ENCODE data around the gene HELQ. TPM values are rescaled to one million over a fixed set of nuclear protein-coding genes. Genes with fewer than 3 reads are reported as not detected.

HELQ gene
- total RNA-seq, 1 donor from 2014 or later = 18.3 TPM

GRCh38 chr4:83486457-83487129, 31.0 kb upstream of the HELQ start:
- H3K4me3 ChIP-seq (ENCODE audit: low read length in 3 of 3) = no peak overlapping the region
- H3K9ac ChIP-seq (ENCODE audit: low read depth in 1 of 3, low read length in 3 of 3) = no peak overlapping the region
- peaks cover 5 to 14% (median 6%) of the 10 kb centered on the region in 3 donors for H3K4me1 ChIP-seq (ENCODE audit: control insufficient read depth in 3 of 3, insufficient read depth in 3 of 3, low read length in 3 of 3)
- H3K27ac ChIP-seq (ENCODE audit: low read depth, low read length) = no peak overlapping the region
- H3K27me3 ChIP-seq (ENCODE audit: control insufficient read depth in 3 of 3, insufficient read depth in 3 of 3, low read length in 3 of 3) = no peaks in the 10 kb centered on the region
- H3K9me3 ChIP-seq (ENCODE audit: control insufficient read depth in 3 of 3, low read length in 3 of 3) = no peaks in the 10 kb centered on the region
- peaks cover 0 to 5% (median 0%) of the 10 kb centered on the region in 3 donors for H3K36me3 ChIP-seq (ENCODE audit: control insufficient read depth in 3 of 3, insufficient read depth in 3 of 3, low read length in 3 of 3)

DNA sequence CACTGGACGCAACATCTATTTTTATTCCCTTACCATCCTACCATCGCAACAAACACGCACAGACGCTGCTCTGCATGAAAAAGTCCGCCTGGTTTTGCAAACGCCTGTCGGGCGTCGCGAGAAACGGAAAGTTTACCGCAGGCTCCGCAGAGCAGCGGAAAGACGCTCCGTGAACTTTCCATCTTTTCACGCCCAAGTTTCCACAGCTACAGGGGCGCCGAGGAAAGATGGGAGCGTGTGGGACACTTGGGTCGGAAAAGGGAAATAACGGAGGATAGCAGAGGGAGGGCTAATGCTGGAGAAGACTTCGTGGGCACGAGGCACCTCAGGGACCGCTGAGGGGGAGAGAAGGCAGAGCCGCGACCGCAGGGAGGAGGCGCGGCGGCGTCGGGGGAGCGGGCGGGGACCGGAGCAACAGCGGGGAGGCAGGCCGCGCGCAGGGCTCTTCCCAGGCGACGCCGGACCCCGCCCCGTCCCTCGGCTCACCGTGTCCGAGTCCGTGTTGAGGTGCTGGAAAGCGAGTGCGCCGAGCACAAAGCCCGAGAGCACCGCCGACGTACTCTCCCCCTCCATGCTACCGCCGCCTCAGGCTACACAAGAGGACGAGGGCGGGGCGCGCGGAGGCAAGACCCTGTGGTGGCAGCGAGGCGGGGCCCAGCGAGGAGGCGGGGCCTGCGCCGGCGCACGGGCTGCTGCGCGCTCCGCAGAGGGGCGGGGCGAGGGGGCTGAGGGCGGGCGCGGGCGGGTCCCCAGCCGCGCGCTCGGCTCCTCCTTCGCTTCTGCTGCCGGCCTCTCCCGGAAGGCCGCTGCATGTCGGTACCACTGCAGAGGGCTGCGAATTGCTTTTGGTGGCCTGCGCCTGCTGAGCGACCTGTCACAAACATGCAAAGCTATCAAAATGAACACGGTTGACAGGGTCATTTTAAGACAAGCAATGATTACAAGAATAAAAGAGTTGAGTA, 29.2 kb upstream of the HELQ start, which contains the start of gene ABRAXAS1:
Gene ABRAXAS1, minus strand, starts transcription at position 601 of the 962 bp plus-strand sequence. Its CDS starts 28 bp downstream, at position 573.
- Histone ChIP-seq H3K4me3 (ENCODE audit: low read length in 3 of 3) (peak within 1 kb of the TSS; percentile 82 to 96 (median 84)), H3K27me3 (ENCODE audit: control insufficient read depth in 3 of 3, insufficient read depth in 3 of 3, low read length in 3 of 3) (no peaks in the 10 kb centered on the region), H3K27ac (ENCODE audit: low read depth, low read length) (peak within 1 kb of the TSS; percentile 93), H3K36me3 (ENCODE audit: control insufficient read depth in 3 of 3, insufficient read depth in 3 of 3, low read length in 3 of 3) (peaks cover 2 to 14% (median 2%) of the 10 kb centered on the region in 3 donors), H3K4me1 (ENCODE audit: control insufficient read depth in 3 of 3, insufficient read depth in 3 of 3, low read length in 3 of 3) (peaks cover 5 to 14% (median 6%) of the 10 kb centered on the region in 3 donors), H3K9me3 (ENCODE audit: control insufficient read depth in 3 of 3, low read length in 3 of 3) (no peaks in the 10 kb centered on the region), H3K9ac (ENCODE audit: low read depth in 1 of 3, low read length in 3 of 3) (peak within 1 kb of the TSS; percentile 81 to 95 (median 89))

- Histone ChIP-seq H3K4me3 (ENCODE audit: low read length in 3 of 3) (no peak overlapping the region), H3K27me3 (ENCODE audit: control insufficient read depth in 3 of 3, insufficient read depth in 3 of 3, low read length in 3 of 3) (no peaks in the 10 kb centered on the region), H3K36me3 (ENCODE audit: control insufficient read depth in 3 of 3, insufficient read depth in 3 of 3, low read length in 3 of 3) (peaks cover 11 to 17% (median 12%) of the 10 kb centered on the region in 3 donors), H3K9ac (ENCODE audit: low read depth in 1 of 3, low read length in 3 of 3) (no peak overlapping the region), H3K4me1 (ENCODE audit: control insufficient read depth in 3 of 3, insufficient read depth in 3 of 3, low read length in 3 of 3) (no peaks in the 10 kb centered on the region), H3K27ac (ENCODE audit: low read depth, low read length) (no peak overlapping the region), H3K9me3 (ENCODE audit: control insufficient read depth in 3 of 3, low read length in 3 of 3) (no peaks in the 10 kb centered on the region)
Observed at GRCh38 chr4:83473966-83474365, 18.3 kb upstream of the HELQ start.

GRCh38 chr4:83473423-83473822, 17.8 kb upstream of the HELQ start:
- Histone ChIP-seq H3K4me3 (ENCODE audit: low read length in 3 of 3) (no peak overlapping the region), H3K27me3 (ENCODE audit: control insufficient read depth in 3 of 3, insufficient read depth in 3 of 3, low read length in 3 of 3) (no peaks in the 10 kb centered on the region), H3K36me3 (ENCODE audit: control insufficient read depth in 3 of 3, insufficient read depth in 3 of 3, low read length in 3 of 3) (peaks cover 11 to 15% (median 14%) of the 10 kb centered on the region in 3 donors), H3K9ac (ENCODE audit: low read depth in 1 of 3, low read length in 3 of 3) (no peak overlapping the region), H3K4me1 (ENCODE audit: control insufficient read depth in 3 of 3, insufficient read depth in 3 of 3, low read length in 3 of 3) (no peaks in the 10 kb centered on the region), H3K9me3 (ENCODE audit: control insufficient read depth in 3 of 3, low read length in 3 of 3) (no peaks in the 10 kb centered on the region), H3K27ac (ENCODE audit: low read depth, low read length) (no peak overlapping the region)

DNA sequence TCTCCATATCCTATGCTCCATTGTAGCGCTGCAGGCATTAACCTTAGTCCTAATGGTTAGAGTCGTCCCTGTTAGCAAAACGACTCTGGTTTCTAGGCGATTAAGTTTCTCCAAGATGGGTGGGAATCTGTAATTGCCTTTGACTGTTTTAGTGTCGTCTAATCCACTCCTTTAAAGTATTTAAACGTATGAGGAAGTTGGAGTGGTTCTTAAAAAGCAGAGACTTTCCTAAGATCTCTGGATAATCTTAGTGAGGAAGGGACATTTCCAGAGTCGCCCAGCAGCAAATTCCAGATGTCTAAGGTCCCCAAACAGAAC, 520 bp upstream of the HELQ start:
- no peaks in the 10 kb centered on the region for H3K9me3 ChIP-seq (ENCODE audit: control insufficient read depth in 3 of 3, low read length in 3 of 3)
- H3K27ac ChIP-seq (ENCODE audit: low read depth, low read length) = peak overlapping the region; percentile 99
- peak overlapping the region; percentile 96 to 100 (median 99) for H3K9ac ChIP-seq (ENCODE audit: low read depth in 1 of 3, low read length in 3 of 3)
- no peaks in the 10 kb centered on the region for H3K27me3 ChIP-seq (ENCODE audit: control insufficient read depth in 3 of 3, insufficient read depth in 3 of 3, low read length in 3 of 3)
- H3K36me3 ChIP-seq (ENCODE audit: control insufficient read depth in 3 of 3, insufficient read depth in 3 of 3, low read length in 3 of 3) = peaks cover 2 to 29% (median 27%) of the 10 kb centered on the region in 3 donors
- H3K4me3 ChIP-seq (ENCODE audit: low read length in 3 of 3) = peak overlapping the region; percentile 95 to 100 (median 98)
- peaks cover 8 to 21% (median 10%) of the 10 kb centered on the region in 3 donors for H3K4me1 ChIP-seq (ENCODE audit: control insufficient read depth in 3 of 3, insufficient read depth in 3 of 3, low read length in 3 of 3)

DNA sequence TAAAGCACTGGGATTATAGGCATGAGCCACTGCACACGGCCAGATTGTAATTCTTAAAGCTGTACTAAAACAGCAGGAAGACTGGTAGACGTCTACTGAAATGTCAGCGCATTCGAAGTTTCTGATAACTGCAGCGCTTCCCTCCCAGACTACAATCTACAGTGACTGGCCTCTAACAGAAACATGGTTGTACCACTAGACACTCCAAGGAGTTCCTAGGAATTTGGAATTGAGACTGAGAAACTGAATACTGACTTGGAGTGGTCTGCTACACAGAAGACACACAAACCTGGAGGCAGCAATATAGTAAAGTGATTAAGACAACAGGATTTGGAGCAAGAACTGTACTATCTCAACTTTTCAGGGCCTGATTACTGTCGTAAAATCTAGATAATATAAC, 937 bp downstream of the HELQ start:
- Histone ChIP-seq H3K27ac (ENCODE audit: low read depth, low read length) (peak overlapping the region; percentile 99), H3K4me1 (ENCODE audit: control insufficient read depth in 3 of 3, insufficient read depth in 3 of 3, low read length in 3 of 3) (peaks cover 8 to 21% (median 10%) of the 10 kb centered on the region in 3 donors), H3K9me3 (ENCODE audit: control insufficient read depth in 3 of 3, low read length in 3 of 3) (no peaks in the 10 kb centered on the region), H3K4me3 (ENCODE audit: low read length in 3 of 3) (peak overlapping the region; percentile 95 to 100 (median 98)), H3K27me3 (ENCODE audit: control insufficient read depth in 3 of 3, insufficient read depth in 3 of 3, low read length in 3 of 3) (no peaks in the 10 kb centered on the region), H3K9ac (ENCODE audit: low read depth in 1 of 3, low read length in 3 of 3) (peak overlapping the region; percentile 96 to 100 (median 99)), H3K36me3 (ENCODE audit: control insufficient read depth in 3 of 3, insufficient read depth in 3 of 3, low read length in 3 of 3) (peaks cover 2 to 26% (median 21%) of the 10 kb centered on the region in 3 donors)

GRCh38 chr4:83449009-83449408, 6.6 kb downstream of the HELQ start:
- Histone ChIP-seq H3K4me3 (ENCODE audit: low read length in 3 of 3) (no peak overlapping the region), H3K27ac (ENCODE audit: low read depth, low read length) (no peak overlapping the region), H3K9me3 (ENCODE audit: control insufficient read depth in 3 of 3, low read length in 3 of 3) (no peaks in the 10 kb centered on the region), H3K36me3 (ENCODE audit: control insufficient read depth in 3 of 3, insufficient read depth in 3 of 3, low read length in 3 of 3) (peaks cover 9 to 27% (median 27%) of the 10 kb centered on the region in 3 donors), H3K9ac (ENCODE audit: low read depth in 1 of 3, low read length in 3 of 3) (no peak overlapping the region), H3K4me1 (ENCODE audit: control insufficient read depth in 3 of 3, insufficient read depth in 3 of 3, low read length in 3 of 3) (peaks cover 4 to 6% (median 4%) of the 10 kb centered on the region in 3 donors), H3K27me3 (ENCODE audit: control insufficient read depth in 3 of 3, insufficient read depth in 3 of 3, low read length in 3 of 3) (no peaks in the 10 kb centered on the region)

GRCh38 chr4:83440899-83441298, 14.7 kb downstream of the HELQ start:
- Histone ChIP-seq H3K4me1 (ENCODE audit: control insufficient read depth in 3 of 3, insufficient read depth in 3 of 3, low read length in 3 of 3) (no peaks in the 10 kb centered on the region), H3K9me3 (ENCODE audit: control insufficient read depth in 3 of 3, low read length in 3 of 3) (no peaks in the 10 kb centered on the region), H3K36me3 (ENCODE audit: control insufficient read depth in 3 of 3, insufficient read depth in 3 of 3, low read length in 3 of 3) (peaks cover 19 to 36% (median 33%) of the 10 kb centered on the region in 3 donors), H3K4me3 (ENCODE audit: low read length in 3 of 3) (no peak overlapping the region), H3K27ac (ENCODE audit: low read depth, low read length) (no peak overlapping the region), H3K9ac (ENCODE audit: low read depth in 1 of 3, low read length in 3 of 3) (no peak overlapping the region), H3K27me3 (ENCODE audit: control insufficient read depth in 3 of 3, insufficient read depth in 3 of 3, low read length in 3 of 3) (no peaks in the 10 kb centered on the region)

DNA sequence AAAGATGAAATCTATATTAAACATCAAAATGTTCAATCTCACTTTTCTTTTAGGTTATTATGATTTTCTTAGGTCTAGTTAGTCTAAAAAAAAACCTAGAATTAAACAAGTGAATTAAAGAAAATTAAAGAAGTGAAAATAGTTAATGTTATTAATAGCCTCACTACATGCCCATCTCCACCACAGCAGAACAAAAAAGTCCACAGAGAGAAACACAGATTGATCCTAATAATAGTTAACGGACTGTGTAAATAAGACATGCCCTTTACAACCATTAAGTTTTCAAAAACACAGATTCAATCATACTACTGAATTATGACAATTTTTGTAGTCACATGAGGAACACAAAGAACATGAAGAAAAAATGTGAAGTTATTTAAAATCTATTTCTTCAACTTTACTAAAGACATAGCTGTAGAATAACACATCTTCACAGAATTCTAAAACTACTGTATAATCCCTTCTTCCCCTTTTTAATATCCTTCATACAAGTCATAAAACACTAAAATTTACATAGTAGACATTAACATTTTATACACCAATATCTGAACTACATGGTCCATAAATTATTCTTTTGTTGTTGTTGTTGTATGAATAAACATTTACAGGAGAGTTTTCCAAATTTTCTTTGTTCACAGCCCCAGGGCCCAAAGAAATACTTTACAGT, 15.3 kb downstream of the HELQ start:
- H3K9ac ChIP-seq (ENCODE audit: low read depth in 1 of 3, low read length in 3 of 3) = no peak overlapping the region
- no peaks in the 10 kb centered on the region for H3K9me3 ChIP-seq (ENCODE audit: control insufficient read depth in 3 of 3, low read length in 3 of 3)
- H3K4me3 ChIP-seq (ENCODE audit: low read length in 3 of 3) = no peak overlapping the region
- no peak overlapping the region for H3K27ac ChIP-seq (ENCODE audit: low read depth, low read length)
- H3K36me3 ChIP-seq (ENCODE audit: control insufficient read depth in 3 of 3, insufficient read depth in 3 of 3, low read length in 3 of 3) = peaks cover 16 to 33% (median 33%) of the 10 kb centered on the region in 3 donors
- no peaks in the 10 kb centered on the region for H3K27me3 ChIP-seq (ENCODE audit: control insufficient read depth in 3 of 3, insufficient read depth in 3 of 3, low read length in 3 of 3)
- H3K4me1 ChIP-seq (ENCODE audit: control insufficient read depth in 3 of 3, insufficient read depth in 3 of 3, low read length in 3 of 3) = no peaks in the 10 kb centered on the region

All from skeletal muscle tissue (tissue), 4 donors.